ENCODE measurements around the gene FOXL2NB.
A peak's percentile ranks its signal among the peaks of the same experiment; 100 is the strongest.
"Not testable (repeated sequence)": the region's sequence is repeated elsewhere in the genome, so short reads cannot be mapped to it uniquely, and the experiment has no call there.

Gene FOXL2NB

GRCh38 chr3:138921316-138922292 lies 25.4 kb upstream of the FOXL2NB start:
- H3K36me3 ChIP-seq (ENCODE audit: insufficient read depth, low read length) = no peaks in the 10 kb centered on the region
- no peaks in the 10 kb centered on the region for H3K9me2 ChIP-seq (replicated peaks; ENCODE audit: low read depth, low read length)
- TF ChIP-seq CTCF (conservative IDR thresholded peaks at IDR 0.05; ENCODE audit: low read length) = no peak
- TF ChIP-seq EZH2phosphoT487 (IDR thresholded peaks at IDR 0.05; ENCODE audit: borderline replicate concordance) = no peak
- H3K9me3 ChIP-seq (ENCODE audit: insufficient read depth, low read depth, low read length) = no peaks in the 10 kb centered on the region
- no peaks in the 10 kb centered on the region for H3K27me3 ChIP-seq (ENCODE audit: insufficient read depth, low read length, poor library complexity, severe bottlenecking)
- no peaks in the 10 kb centered on the region for H3K79me2 ChIP-seq (ENCODE audit: insufficient read depth, low read length)
- H3K4me2 ChIP-seq (ENCODE audit: low read depth, low read length, poor library complexity, severe bottlenecking) = no peak overlapping the region
- no peak overlapping the region for H3K9ac ChIP-seq (ENCODE audit: low read depth, low read length, poor library complexity, severe bottlenecking)
- no peaks in the 10 kb centered on the region for H3K4me1 ChIP-seq (ENCODE audit: insufficient read depth, low read length, poor library complexity, severe bottlenecking)
- H3K4me3 ChIP-seq (ENCODE audit: low read length, poor library complexity, severe bottlenecking) = no peak overlapping the region
- H2AFZ ChIP-seq (ENCODE audit: low read length) = no peak overlapping the region
- H4K20me1 ChIP-seq (ENCODE audit: insufficient read depth, low read length, poor library complexity, severe bottlenecking) = no peaks in the 10 kb centered on the region
- H3F3A ChIP-seq (ENCODE audit: low read depth) = no peaks in the 10 kb centered on the region

GRCh38 chr3:138922400-138922799 lies 24.6 kb upstream of the FOXL2NB start:
- not testable (repeated sequence) for H3K79me2 ChIP-seq (ENCODE audit: insufficient read depth, low read length); H3K9me3 ChIP-seq (ENCODE audit: insufficient read depth, low read depth, low read length); H3K4me3 ChIP-seq (ENCODE audit: low read length, poor library complexity, severe bottlenecking); H3K36me3 ChIP-seq (ENCODE audit: insufficient read depth, low read length); H3K9ac ChIP-seq (ENCODE audit: low read depth, low read length, poor library complexity, severe bottlenecking); H2AFZ ChIP-seq (ENCODE audit: low read length); H4K20me1 ChIP-seq (ENCODE audit: insufficient read depth, low read length, poor library complexity, severe bottlenecking); H3K27me3 ChIP-seq (ENCODE audit: insufficient read depth, low read length, poor library complexity, severe bottlenecking); H3F3A ChIP-seq (ENCODE audit: low read depth); H3K9me2 ChIP-seq (replicated peaks; ENCODE audit: low read depth, low read length); H3K4me2 ChIP-seq (ENCODE audit: low read depth, low read length, poor library complexity, severe bottlenecking); H3K4me1 ChIP-seq (ENCODE audit: insufficient read depth, low read length, poor library complexity, severe bottlenecking)

- peak overlapping the region; percentile 80 for H2AFZ ChIP-seq (ENCODE audit: low read length)
Measured at GRCh38 chr3:138923531-138923994, 23.5 kb upstream of the FOXL2NB start.

More at GRCh38 chr3:138923531-138923994, 23.5 kb upstream of the FOXL2NB start:
- TF ChIP-seq CTCF (conservative IDR thresholded peaks at IDR 0.05; ENCODE audit: low read length) = peak; percentile 93
- no peak for TF ChIP-seq EZH2phosphoT487 (IDR thresholded peaks at IDR 0.05; ENCODE audit: borderline replicate concordance)
- Histone ChIP-seq H4K20me1 (ENCODE audit: insufficient read depth, low read length, poor library complexity, severe bottlenecking) (no peaks in the 10 kb centered on the region), H3K9me3 (ENCODE audit: insufficient read depth, low read depth, low read length) (no peaks in the 10 kb centered on the region), H3K4me1 (ENCODE audit: insufficient read depth, low read length, poor library complexity, severe bottlenecking) (no peaks in the 10 kb centered on the region), H3K36me3 (ENCODE audit: insufficient read depth, low read length) (no peaks in the 10 kb centered on the region), H3K4me3 (ENCODE audit: low read length, poor library complexity, severe bottlenecking) (no peak overlapping the region), H3K9me2 (replicated peaks; ENCODE audit: low read depth, low read length) (no peaks in the 10 kb centered on the region), H3K79me2 (ENCODE audit: insufficient read depth, low read length) (no peaks in the 10 kb centered on the region), H3K27me3 (ENCODE audit: insufficient read depth, low read length, poor library complexity, severe bottlenecking) (no peaks in the 10 kb centered on the region), H3F3A (ENCODE audit: low read depth) (no peaks in the 10 kb centered on the region), H3K4me2 (ENCODE audit: low read depth, low read length, poor library complexity, severe bottlenecking) (no peak overlapping the region), H3K9ac (ENCODE audit: low read depth, low read length, poor library complexity, severe bottlenecking) (no peak overlapping the region)

Data from Loucy (cell line).